Neuronal stem cell (in vitro differentiated cells): ENCODE results near the gene PRDM1.

Source experiments
- DNase-seq: peaks from one replicate; pipeline ENCODE4 v3.0.0-alpha.2; 2013; ENCODE audit warnings: low spot score
- H2AFZ ChIP-seq: one replicate; pipeline ENCODE4 v1.6.1; 2013; ENCODE audit warnings: mild to moderate bottlenecking, low read length, inconsistent platforms
- H2AK5ac ChIP-seq: 2 replicates; pipeline ENCODE4 v1.6.1; 2013; ENCODE audit warnings: low read depth, mild to moderate bottlenecking, inconsistent platforms, low read length, moderate library complexity, mixed read lengths
- H2BK120ac ChIP-seq: 2 replicates; pipeline ENCODE4 v1.6.1; 2013; ENCODE audit warnings: low read depth, mild to moderate bottlenecking, inconsistent platforms, low read length, moderate library complexity, mixed read lengths
- H2BK12ac ChIP-seq: one replicate; pipeline ENCODE4 v1.6.1; 2013; ENCODE audit warnings: low read length, inconsistent platforms
- H2BK15ac ChIP-seq: 2 replicates; pipeline ENCODE4 v1.6.1; 2013; ENCODE audit warnings: mild to moderate bottlenecking, low read length, inconsistent platforms, mixed read lengths
- H2BK5ac ChIP-seq: one replicate; pipeline ENCODE4 v1.6.1; 2013; ENCODE audit warnings: inconsistent platforms, mild to moderate bottlenecking, low read length, moderate library complexity
- H3K14ac ChIP-seq: one replicate; pipeline ENCODE4 v1.6.1; 2013; ENCODE audit warnings: low read length, inconsistent platforms
- H3K18ac ChIP-seq: 2 replicates; pipeline ENCODE4 v1.6.1; 2013; ENCODE audit warnings: low read length, inconsistent platforms
- H3K23ac ChIP-seq: 2 replicates; pipeline ENCODE4 v1.6.1; 2013; ENCODE audit warnings: low read depth, mild to moderate bottlenecking, mixed read lengths, low read length, inconsistent platforms; ENCODE audit not compliant: poor library complexity
- H3K27ac ChIP-seq: replicated peaks from 3 replicates; pipeline ENCODE4 v1.5.1; 2013; ENCODE audit warnings: low read length, inconsistent platforms
- H3K27me3 ChIP-seq, 3 experiments: 2 replicates each; pipeline ENCODE4 v1.6.1; 2013; ENCODE audit warnings: low read length in 3 of 3, mild to moderate bottlenecking in 2 of 3, inconsistent platforms in 1 of 3, low read depth in 1 of 3, mixed read lengths in 1 of 3, moderate library complexity in 1 of 3; ENCODE audit not compliant: control insufficient read depth in 3 of 3, insufficient read depth in 3 of 3
- H3K36me3 ChIP-seq, 2 donors: replicated peaks in 1 of 2; 2 replicates each; pipeline ENCODE4 v1.6.1; 2013; ENCODE audit warnings: low read length in 2 of 2; ENCODE audit not compliant: control insufficient read depth in 2 of 2, insufficient read depth in 2 of 2
- H3K4ac ChIP-seq: 2 replicates; pipeline ENCODE4 v1.6.1; 2013; ENCODE audit warnings: inconsistent platforms, mild to moderate bottlenecking, low read length, moderate library complexity
- H3K4me1 ChIP-seq, 2 donors: 1 replicate in 1 of 2; 2 replicates in 1 of 2; pipeline ENCODE4 v1.6.1; 2013; ENCODE audit warnings: low read length in 2 of 2, low read depth in 1 of 2; ENCODE audit not compliant: control insufficient read depth in 2 of 2, insufficient read depth in 1 of 2
- H3K4me2 ChIP-seq: one replicate; pipeline ENCODE4 v1.6.1; 2013; ENCODE audit warnings: mild to moderate bottlenecking, low read length, inconsistent platforms; ENCODE audit not compliant: insufficient read depth, poor library complexity, severe bottlenecking
- H3K4me3 ChIP-seq, 2 donors: 2 replicates each; pipeline ENCODE4 v1.5.1; 2013; ENCODE audit warnings: low read length in 2 of 2, mild to moderate bottlenecking in 2 of 2, inconsistent platforms in 1 of 2, moderate library complexity in 1 of 2
- H3K79me1 ChIP-seq: one replicate; pipeline ENCODE4 v1.6.1; 2013; ENCODE audit warnings: low read depth, mild to moderate bottlenecking, inconsistent platforms, low read length, moderate library complexity
- H3K9ac ChIP-seq: one replicate; pipeline ENCODE4 v1.6.1; 2013; ENCODE audit warnings: mild to moderate bottlenecking, low read depth, low read length, inconsistent platforms; ENCODE audit not compliant: poor library complexity
- H3K9me3 ChIP-seq, 2 donors: replicated peaks in 1 of 2; 2 replicates each; pipeline versions ENCODE3 to v1.6.1; 2013; ENCODE audit warnings: low read length in 2 of 2, mild to moderate bottlenecking in 2 of 2, inconsistent platforms in 1 of 2, low read depth in 1 of 2, mixed read lengths in 1 of 2, moderate library complexity in 1 of 2; ENCODE audit not compliant: control insufficient read depth in 2 of 2, insufficient read depth in 1 of 2
- H4K8ac ChIP-seq: one replicate; pipeline ENCODE4 v1.6.1; 2013; ENCODE audit warnings: low read depth, mild to moderate bottlenecking, inconsistent platforms, low read length, moderate library complexity
- H4K91ac ChIP-seq: one replicate; pipeline ENCODE4 v1.6.1; 2013; ENCODE audit warnings: low read length, low read depth, mild to moderate bottlenecking, inconsistent platforms; ENCODE audit not compliant: poor library complexity
- WGBS, 2 donors: extraction: QIAGEN DNeasy Blood & Tissue Kit; methylation state at CpG; one replicate each; pipeline ENCODE4 v1.1.7; 2013; ENCODE audit warnings: missing lambda C conversion rate in 2 of 2, mixed read lengths in 1 of 2; ENCODE audit not compliant: insufficient read length in 2 of 2, insufficient replicate concordance in 1 of 2; ENCODE audit errors: extremely low coverage in 2 of 2; 5-methylcytosine and 5-hydroxymethylcytosine counted together

Gene PRDM1

GRCh38 chr6:106063448-106063850 is 22.7 kb upstream of the PRDM1 start:
- Histone ChIP-seq H2BK120ac (no peak overlapping the region), H3K4ac (no peak overlapping the region), H3K27me3 (peaks cover 0 to 22% (median 0%) of the 10 kb centered on the region in 3 experiments), H4K91ac (no peak overlapping the region), H2BK12ac (no peak overlapping the region), H3K36me3 (no peaks in the 10 kb centered on the region), H2BK15ac (no peak overlapping the region), H3K4me3 (no peak overlapping the region), H2AFZ (no peak overlapping the region), H4K8ac (no peak overlapping the region), H3K9me3 (no peaks in the 10 kb centered on the region), H3K4me2 (no peak overlapping the region), H3K27ac (no peak overlapping the region), H3K9ac (no peak overlapping the region), H3K79me1 (no peaks in the 10 kb centered on the region), H3K4me1 (peaks cover 0 to 13% of the 10 kb centered on the region in 2 donors), H2AK5ac (no peak overlapping the region), H3K18ac (no peak overlapping the region), H2BK5ac (no peak overlapping the region), H3K14ac (no peak overlapping the region), H3K23ac (no peak overlapping the region)
- no peak for DNase-seq
- no CpG with 5 or more reads among the region's 2 CpGs for WGBS, 2 donors

- Histone ChIP-seq H2BK12ac (no peak overlapping the region), H3K9me3 (no peaks in the 10 kb centered on the region), H3K4me2 (no peak overlapping the region), H2BK120ac (no peak overlapping the region), H3K79me1 (no peaks in the 10 kb centered on the region), H3K27me3 (peaks cover 0 to 22% (median 0%) of the 10 kb centered on the region in 3 experiments), H3K4me3 (no peak overlapping the region), H4K91ac (no peak overlapping the region), H3K18ac (no peak overlapping the region), H2BK5ac (no peak overlapping the region), H3K27ac (no peak overlapping the region), H3K4ac (no peak overlapping the region), H3K36me3 (no peaks in the 10 kb centered on the region), H3K14ac (no peak overlapping the region), H2AFZ (no peak overlapping the region), H3K23ac (no peak overlapping the region), H4K8ac (no peak overlapping the region), H3K4me1 (peaks cover 0 to 13% of the 10 kb centered on the region in 2 donors), H2AK5ac (no peak overlapping the region), H2BK15ac (no peak overlapping the region), H3K9ac (no peak overlapping the region)
- DNase-seq, result no peak
- WGBS, 2 donors, result no CpG with 5 or more reads among the region's 3 CpGs
Observed at GRCh38 chr6:106064142-106064541, 22.0 kb upstream of the PRDM1 start.

- peaks cover 0 to 19% (median 0%) of the 10 kb centered on the region in 3 experiments for H3K27me3 ChIP-seq
- no peak overlapping the region for H2BK120ac ChIP-seq
- H3K14ac ChIP-seq, result no peak overlapping the region
- no peak overlapping the region for H4K91ac ChIP-seq
- H2BK12ac ChIP-seq, result no peak overlapping the region
- H3K23ac ChIP-seq, result no peak overlapping the region
- no peak overlapping the region for H2BK5ac ChIP-seq
- no peak overlapping the region for H3K4me2 ChIP-seq
- no peak overlapping the region for H3K9ac ChIP-seq
- no CpG with 5 or more reads among the region's 1 CpG for WGBS, 2 donors
- H4K8ac ChIP-seq, result no peak overlapping the region
- H3K4me1 ChIP-seq, result peaks cover 0 to 13% of the 10 kb centered on the region in 2 donors
- H3K4me3 ChIP-seq, result no peak overlapping the region
- H2AFZ ChIP-seq, result no peak overlapping the region
- no peaks in the 10 kb centered on the region for H3K79me1 ChIP-seq
- no peak overlapping the region for H3K27ac ChIP-seq
- peaks cover 0 to 2% of the 10 kb centered on the region in 2 donors for H3K9me3 ChIP-seq
- H3K18ac ChIP-seq, result no peak overlapping the region
- no peak overlapping the region for H3K4ac ChIP-seq
- no peaks in the 10 kb centered on the region for H3K36me3 ChIP-seq
- no peak overlapping the region for H2AK5ac ChIP-seq
- no peak for DNase-seq
- H2BK15ac ChIP-seq, result no peak overlapping the region
Observed at GRCh38 chr6:106064756-106065155, 21.4 kb upstream of the PRDM1 start.

GRCh38 chr6:106066989-106067388 is 19.1 kb upstream of the PRDM1 start:
- Histone ChIP-seq H3K79me1 (no peaks in the 10 kb centered on the region), H3K27ac (no peak overlapping the region), H3K4me1 (peaks cover 0 to 13% of the 10 kb centered on the region in 2 donors), H2AFZ (no peak overlapping the region), H2BK120ac (no peak overlapping the region), H3K4me3 (no peak overlapping the region), H3K23ac (no peak overlapping the region), H3K18ac (no peak overlapping the region), H3K9me3 (peaks cover 0 to 2% of the 10 kb centered on the region in 2 donors), H3K4ac (no peak overlapping the region), H3K36me3 (no peaks in the 10 kb centered on the region), H3K4me2 (no peak overlapping the region), H3K14ac (no peak overlapping the region), H3K27me3 (peaks cover 0 to 15% (median 0%) of the 10 kb centered on the region in 3 experiments), H4K8ac (no peak overlapping the region), H4K91ac (no peak overlapping the region), H2BK12ac (no peak overlapping the region), H2BK15ac (no peak overlapping the region), H3K9ac (no peak overlapping the region), H2BK5ac (no peak overlapping the region), H2AK5ac (no peak overlapping the region)
- DNase-seq, result no peak
- no CpG with 5 or more reads among the region's 1 CpG for WGBS, 2 donors
